Measurements from ENCODE around the gene KCTD20. TPM values are rescaled to one million over a fixed set of nuclear protein-coding genes. Genes with fewer than 3 reads are reported as not detected.
A peak's percentile ranks its signal among the peaks of the same experiment; 100 is the strongest.

KCTD20 gene
- total and polyA plus RNA-seq, 5 donors from 2014 or later = 35.4 to 47.8 (median 41.7) TPM

GRCh38 chr6:36539814-36540568, 97.2 kb downstream of the KCTD20 start:
- peaks cover 62% of the 10 kb centered on the region for H3K36me3 Mint-ChIP-seq
- peaks cover 61% of the 10 kb centered on the region for H3K4me1 ChIP-seq (ENCODE audit: control insufficient read depth, insufficient read depth, low read length, poor library complexity, severe bottlenecking)
- H3K9me3 ChIP-seq (ENCODE audit: control insufficient read depth in 2 of 2, low read length in 2 of 2) = no peaks in the 10 kb centered on the region
- H3K4me3 Mint-ChIP-seq = peak overlapping the region; percentile 43 to 94 (median 84)
- peak overlapping the region; percentile 67 for H3K27ac ChIP-seq (ENCODE audit: insufficient read depth, low read length, poor library complexity, severe bottlenecking)
- H3K36me3 ChIP-seq (ENCODE audit: control insufficient read depth, insufficient read depth, low read length) = peaks cover 55% of the 10 kb centered on the region
- H3K4me1 Mint-ChIP-seq = peaks cover 38 to 83% (median 61%) of the 10 kb centered on the region in 4 donors
- H3K4me3 ChIP-seq (ENCODE audit: low read depth, low read length) = peak overlapping the region; percentile 33
- peak in 2 of 3 donors; percentile 57 to 71 for DNase-seq
- no peaks in the 10 kb centered on the region for H3K27me3 ChIP-seq (ENCODE audit: control insufficient read depth, insufficient read depth, low read length)
- peak overlapping the region; percentile 69 to 96 (median 90) for H3K27ac Mint-ChIP-seq
- no peaks in the 10 kb centered on the region for H3K27me3 Mint-ChIP-seq
- ATAC-seq (ENCODE audit: low read depth in 2 of 2) = peak; percentile 75 to 79
- no peaks in the 10 kb centered on the region for H3K9me3 Mint-ChIP-seq

Other genes with a start within 250 kb of the KCTD20 start
- gene BRPF3, start 246.3 kb upstream of the KCTD20 start, total RNA-seq = 37.7 TPM
- gene BRPF3, start 246.3 kb upstream of the KCTD20 start, polyA plus RNA-seq = 1 to 10 TPM; 3.2 to 5.3 (median 4.0) TPM
- 0.25 TPM for gene PNPLA1, start 172.9 kb upstream of the KCTD20 start, total RNA-seq
- gene PNPLA1, start 172.9 kb upstream of the KCTD20 start, polyA plus RNA-seq = not detected
- not detected for gene BNIP5, start 106.1 kb upstream of the KCTD20 start, total RNA-seq
- gene BNIP5, start 106.1 kb upstream of the KCTD20 start, polyA plus RNA-seq = not detected
- 6.3 TPM for gene ETV7, start 55.3 kb upstream of the KCTD20 start, total RNA-seq
- 10 to 100 TPM in 2 of 4 donors, 1 to 10 TPM in 2; 5.3 to 16.1 (median 9.5) TPM for gene ETV7, start 55.3 kb upstream of the KCTD20 start, polyA plus RNA-seq
- 0.37 TPM for gene PXT1, start 146 bp upstream of the KCTD20 start, total RNA-seq
- under 1 TPM in 2 of 4 donors, not detected in 2; 0.08 to 0.09 TPM for gene PXT1, start 146 bp upstream of the KCTD20 start, polyA plus RNA-seq
- gene STK38, start 104.5 kb downstream of the KCTD20 start, total RNA-seq = 106 TPM
- 100 to 1,000 TPM in 3 of 4 donors, 10 to 100 TPM in 1; 92.8 to 126 (median 113) TPM for gene STK38, start 104.5 kb downstream of the KCTD20 start, polyA plus RNA-seq
- 731 TPM for gene SRSF3, start 151.4 kb downstream of the KCTD20 start, total RNA-seq
- gene SRSF3, start 151.4 kb downstream of the KCTD20 start, polyA plus RNA-seq = 100 to 1,000 TPM; 398 to 433 (median 407) TPM
- 115 TPM for gene CDKN1A, start 235.7 kb downstream of the KCTD20 start, total RNA-seq
- 1 to 10 TPM; 1.4 to 2.6 (median 1.5) TPM for gene CDKN1A, start 235.7 kb downstream of the KCTD20 start, polyA plus RNA-seq

Data from CD4-positive, CD25-positive, alpha-beta regulatory T cell (primary cell).